B cell (primary cell): ENCODE measurements around the gene CHST9. TPM values are rescaled to one million over a fixed set of nuclear protein-coding genes. Genes with fewer than 3 reads are reported as not detected.

Experiments used
- ATAC-seq: fragments of 200-7000 bp; cut with Tn5 transposase; one replicate; pipeline ENCODE4 v1.10.0; 2021; ENCODE audit warnings: low read depth, mild to moderate bottlenecking, moderate number of reproducible peaks, moderate library complexity
- CTCF ChIA-PET: fragments of 350-600 bp; sonication (Branson Sonifier 250); formaldehyde crosslinking; loops from one replicate; lab custom pipeline; 2021; ENCODE audit warnings: antibody characterized with exemption, inconsistent platforms; lab: Charles Lee
- POLR2A ChIA-PET: fragments of 350-600 bp; sonication (Branson Sonifier 250); formaldehyde crosslinking; loops from one replicate; lab custom pipeline; 2021; ENCODE audit warnings: antibody characterized with exemption; lab: Charles Lee
- DNase-seq: peaks from one replicate; pipeline ENCODE4 v3.0.0; 2013
- H2AFZ ChIP-seq: 2 replicates; pipeline ENCODE4 v1.6.1; 2012; ENCODE audit warnings: mild to moderate bottlenecking, low read depth, low read length; ENCODE audit not compliant: insufficient read depth, poor library complexity, severe bottlenecking
- H3K27ac ChIP-seq, 2 donors: 1 replicate in 1 of 2; 2 replicates in 1 of 2; pipeline ENCODE4 v1.5.1; 2012 to 2013; ENCODE audit warnings: low read length in 2 of 2, mild to moderate bottlenecking in 2 of 2, moderate library complexity in 1 of 2
- H3K27me3 ChIP-seq, 4 experiments: fragments of 200-600 bp in 1 of 4; sonication (generic) in 1 of 4; replicated peaks in 1 of 4; 1 replicate in 2 of 4; 2 replicates in 2 of 4; pipeline versions ENCODE4 v1.6.1 to v1.7.0; 2013 to 2016; ENCODE audit warnings: low read length in 3 of 4, mild to moderate bottlenecking in 2 of 4, mixed read lengths in 1 of 4, moderate library complexity in 1 of 4; ENCODE audit not compliant: insufficient read depth in 4 of 4, control insufficient read depth in 3 of 4; ENCODE audit errors: control extremely low read depth in 1 of 4
- H3K36me3 ChIP-seq, 2 experiments: replicated peaks in 1 of 2; 1 replicate in 1 of 2; 2 replicates in 1 of 2; pipeline versions ENCODE4 v1.6.1 to v1.7.1; 2013; ENCODE audit warnings: low read length in 1 of 2; ENCODE audit not compliant: insufficient read depth in 2 of 2, control insufficient read depth in 1 of 2; ENCODE audit errors: control extremely low read depth in 1 of 2, extremely low read depth in 1 of 2
- H3K4me1 ChIP-seq, 2 donors: fragments of 200-600 bp in 1 of 2; sonication (generic) in 1 of 2; 1 replicate in 1 of 2; 2 replicates in 1 of 2; pipeline versions ENCODE4 v1.5.1 to v1.6.1; 2013 to 2017; ENCODE audit warnings: low read length in 2 of 2; ENCODE audit not compliant: control insufficient read depth in 2 of 2, insufficient read depth in 2 of 2
- H3K4me2 ChIP-seq: replicated peaks from 2 replicates; pipeline ENCODE3; 2012; ENCODE audit warnings: mild to moderate bottlenecking, low read depth, low read length; ENCODE audit not compliant: poor library complexity, severe bottlenecking
- H3K4me3 ChIP-seq, 5 experiments: fragments of 200-600 bp in 1 of 5; sonication (generic) in 1 of 5; 1 replicate in 3 of 5; 2 replicates in 2 of 5; pipeline versions ENCODE4 v1.5.1 to v1.7.0; 2011 to 2016; ENCODE audit warnings: low read length in 4 of 5, mild to moderate bottlenecking in 4 of 5, low read depth in 2 of 5, control low read depth in 1 of 5, moderate library complexity in 1 of 5; ENCODE audit not compliant: insufficient read depth in 1 of 5; ENCODE audit errors: control extremely low read depth in 1 of 5, extremely low read depth in 1 of 5
- H3K79me2 ChIP-seq: fragments of 200-600 bp; sonication (generic); one replicate; pipeline ENCODE4 v1.6.0; 2016; ENCODE audit warnings: low read length; ENCODE audit not compliant: control insufficient read depth, insufficient read depth
- H3K9ac ChIP-seq: fragments of 200-600 bp; sonication (generic); 2 replicates; pipeline ENCODE4 v1.6.1; 2017; ENCODE audit warnings: mild to moderate bottlenecking, low read length, moderate library complexity
- H3K9me3 ChIP-seq, 3 donors: one replicate each; pipeline versions ENCODE4 v1.6.1 to v1.7.1; 2013; ENCODE audit warnings: low read length in 2 of 3; ENCODE audit not compliant: control insufficient read depth in 2 of 3, insufficient read depth in 1 of 3; ENCODE audit errors: control extremely low read depth in 1 of 3
- H4K20me1 ChIP-seq: 2 replicates; pipeline ENCODE4 v1.6.0; 2012; ENCODE audit warnings: mild to moderate bottlenecking, low read length; ENCODE audit not compliant: insufficient read depth, control insufficient read depth, poor library complexity, severe bottlenecking
- H3K27ac Mint-ChIP-seq: one replicate; pipeline ENCODE4 v1.8.0; 2021; ENCODE audit warnings: mixed read lengths
- H3K27me3 Mint-ChIP-seq: one replicate; pipeline ENCODE4 v1.8.0; 2021; ENCODE audit warnings: mixed read lengths
- H3K4me1 Mint-ChIP-seq: one replicate; pipeline ENCODE4 v1.8.0; 2021; ENCODE audit warnings: mixed read lengths
- H3K4me3 Mint-ChIP-seq: one replicate; pipeline ENCODE4 v1.8.0; 2021; ENCODE audit warnings: mixed read lengths
- H3K9me3 Mint-ChIP-seq: one replicate; pipeline ENCODE4 v1.8.0; 2022; ENCODE audit warnings: mixed read lengths; ENCODE audit not compliant: insufficient read depth
- EZH2 ChIP-seq: IDR thresholded peaks from 2 replicates; pipeline ENCODE4 v1.6.1; 2012; ENCODE audit warnings: borderline replicate concordance, low read depth, mild to moderate bottlenecking, moderate library complexity, low read length; ENCODE audit not compliant: insufficient read depth, poor library complexity, severe bottlenecking
- WGBS: methylation state at CpG from one replicate; pipeline ENCODE4 v1.1.5; 2013; ENCODE audit warnings: missing lambda C conversion rate; ENCODE audit not compliant: insufficient coverage; 5-methylcytosine and 5-hydroxymethylcytosine counted together
- intact Hi-C: fragments of 100-400 bp; cut with micrococcal nuclease; formaldehyde crosslinking; loops from one replicate; pipeline ENCODE4 v1.10.0; 2022
- polyA plus RNA-seq: library from polyadenylated mRNA; depleted of rRNA; stranded (reverse); fragments of >200 nt; gene quantifications from 2 replicates; pipeline ENCODE4 v1.2.3, GENCODE V29; 2012
- total RNA-seq, 2 donors: library from RNA; stranded (reverse); fragments of 120-200 nt in 1 of 2; gene quantifications; 1 replicate in 1 of 2; 2 replicates in 1 of 2; pipeline versions ENCODE4 v1.2.3 to v1.2.4, GENCODE V29; 2013 to 2022
- TF ChIP-seq, protein P1 (sequence below): fragments of 200-600 bp; IDR thresholded peaks from one replicate; pipeline ENCODE4 v1.8.0; 2022; ENCODE audit warnings: antibody characterized with exemption, mild to moderate bottlenecking

Gene CHST9
- total and polyA plus RNA-seq, 2 donors (not counting 1 experiment from before 2014, with no cell fraction given) = not detected

DNA sequence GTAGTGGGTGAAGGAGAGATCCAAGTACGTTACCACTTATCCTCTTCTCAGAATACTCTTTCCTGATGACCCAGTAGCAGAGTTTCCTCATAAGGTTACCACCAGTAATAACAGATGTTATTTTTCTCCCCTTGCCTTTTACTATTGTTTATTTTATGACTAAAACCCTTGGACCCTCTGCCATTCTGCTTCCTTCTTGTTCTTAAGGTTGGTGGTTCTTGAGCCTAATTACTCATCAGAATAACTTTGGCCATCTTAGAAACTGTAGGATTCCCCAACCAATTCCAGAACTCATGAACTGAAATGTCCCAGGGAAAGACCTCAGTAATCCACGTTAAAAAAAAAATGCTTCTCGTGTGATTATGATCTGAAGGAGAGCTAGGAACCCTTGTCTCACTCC, 64.9 kb downstream of the CHST9 start:
- WGBS = no CpG with 5 or more reads among the region's 3 CpGs
- Mint-ChIP-seq H3K9me3 (no peaks in the 10 kb centered on the region), H3K27me3 (peaks cover 3% of the 10 kb centered on the region), H3K4me3 (no peak overlapping the region), H3K4me1 (no peaks in the 10 kb centered on the region), H3K27ac (no peak overlapping the region)
- Histone ChIP-seq H3K4me3 (no peak overlapping the region), H3K79me2 (no peaks in the 10 kb centered on the region), H3K9me3 (no peaks in the 10 kb centered on the region), H3K27ac (no peak overlapping the region), H3K9ac (no peak overlapping the region), H3K4me2 (no peak overlapping the region), H3K36me3 (no peaks in the 10 kb centered on the region), H2AFZ (no peak overlapping the region), H4K20me1 (no peaks in the 10 kb centered on the region), H3K4me1 (no peaks in the 10 kb centered on the region), H3K27me3 (no peaks in the 10 kb centered on the region)
- TF ChIP-seq EZH2 = no peak
- TF ChIP-seq, protein P1, sequence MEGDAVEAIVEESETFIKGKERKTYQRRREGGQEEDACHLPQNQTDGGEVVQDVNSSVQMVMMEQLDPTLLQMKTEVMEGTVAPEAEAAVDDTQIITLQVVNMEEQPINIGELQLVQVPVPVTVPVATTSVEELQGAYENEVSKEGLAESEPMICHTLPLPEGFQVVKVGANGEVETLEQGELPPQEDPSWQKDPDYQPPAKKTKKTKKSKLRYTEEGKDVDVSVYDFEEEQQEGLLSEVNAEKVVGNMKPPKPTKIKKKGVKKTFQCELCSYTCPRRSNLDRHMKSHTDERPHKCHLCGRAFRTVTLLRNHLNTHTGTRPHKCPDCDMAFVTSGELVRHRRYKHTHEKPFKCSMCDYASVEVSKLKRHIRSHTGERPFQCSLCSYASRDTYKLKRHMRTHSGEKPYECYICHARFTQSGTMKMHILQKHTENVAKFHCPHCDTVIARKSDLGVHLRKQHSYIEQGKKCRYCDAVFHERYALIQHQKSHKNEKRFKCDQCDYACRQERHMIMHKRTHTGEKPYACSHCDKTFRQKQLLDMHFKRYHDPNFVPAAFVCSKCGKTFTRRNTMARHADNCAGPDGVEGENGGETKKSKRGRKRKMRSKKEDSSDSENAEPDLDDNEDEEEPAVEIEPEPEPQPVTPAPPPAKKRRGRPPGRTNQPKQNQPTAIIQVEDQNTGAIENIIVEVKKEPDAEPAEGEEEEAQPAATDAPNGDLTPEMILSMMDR = no peak
- ChIA-PET CTCF (no interaction called here), POLR2A (no interaction called here)
- ATAC-seq = no peak
- DNase-seq = no peak
- intact Hi-C loops = no loop called here

DNA sequence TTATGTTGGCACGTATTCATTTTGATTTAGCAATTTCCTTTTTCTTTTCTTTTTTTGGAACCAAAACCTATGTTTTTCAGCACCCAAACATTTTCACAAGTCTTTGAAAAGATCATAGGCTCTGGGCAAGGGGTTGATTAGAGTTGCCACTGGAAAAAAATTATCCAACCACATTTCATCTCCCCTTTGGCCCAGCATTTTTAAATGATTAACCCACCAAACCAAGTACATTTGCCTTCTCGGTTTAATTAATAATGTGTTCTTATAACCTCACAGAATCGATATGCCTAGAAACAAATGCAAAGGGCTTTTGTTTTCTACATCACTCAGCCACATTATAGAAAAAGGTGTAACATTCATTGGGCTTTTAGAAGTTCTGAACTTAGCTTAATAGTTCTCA, 66.1 kb downstream of the CHST9 start:
- H3K4me3 ChIP-seq = no peak overlapping the region
- WGBS = no CpG with 5 or more reads among the region's 3 CpGs
- intact Hi-C loops = no loop called here
- H2AFZ ChIP-seq = no peak overlapping the region
- no peak overlapping the region for H3K27ac ChIP-seq
- H3K27ac Mint-ChIP-seq = no peak overlapping the region
- no peak for DNase-seq
- H4K20me1 ChIP-seq = no peaks in the 10 kb centered on the region
- H3K36me3 ChIP-seq = no peaks in the 10 kb centered on the region
- H3K9me3 Mint-ChIP-seq = no peaks in the 10 kb centered on the region
- H3K27me3 Mint-ChIP-seq = peaks cover 3% of the 10 kb centered on the region
- no peaks in the 10 kb centered on the region for H3K9me3 ChIP-seq
- H3K9ac ChIP-seq = no peak overlapping the region
- no peaks in the 10 kb centered on the region for H3K27me3 ChIP-seq
- POLR2A ChIA-PET = no interaction called here
- TF ChIP-seq, protein P1 = no peak
- TF ChIP-seq EZH2 = no peak
- no peak overlapping the region for H3K4me3 Mint-ChIP-seq
- CTCF ChIA-PET = no interaction called here
- H3K4me1 Mint-ChIP-seq = no peaks in the 10 kb centered on the region
- ATAC-seq = no peak
- H3K4me2 ChIP-seq = no peak overlapping the region
- no peaks in the 10 kb centered on the region for H3K4me1 ChIP-seq
- no peaks in the 10 kb centered on the region for H3K79me2 ChIP-seq
